NCI-H1417 (cell line): ENCODE results near the gene CFDP1.
A peak's percentile ranks its signal among the peaks of the same experiment; 100 is the strongest.
"Not testable (repeated sequence)": the region's sequence is repeated elsewhere in the genome, so short reads cannot be mapped to it uniquely, and the experiment has no call there.

Source experiments
- DNase-seq, 3 experiments: peaks; one replicate each; lab custom pipeline; 2025; lab: John Stamatoyannopoulos, UW

The CFDP1 gene

DNA sequence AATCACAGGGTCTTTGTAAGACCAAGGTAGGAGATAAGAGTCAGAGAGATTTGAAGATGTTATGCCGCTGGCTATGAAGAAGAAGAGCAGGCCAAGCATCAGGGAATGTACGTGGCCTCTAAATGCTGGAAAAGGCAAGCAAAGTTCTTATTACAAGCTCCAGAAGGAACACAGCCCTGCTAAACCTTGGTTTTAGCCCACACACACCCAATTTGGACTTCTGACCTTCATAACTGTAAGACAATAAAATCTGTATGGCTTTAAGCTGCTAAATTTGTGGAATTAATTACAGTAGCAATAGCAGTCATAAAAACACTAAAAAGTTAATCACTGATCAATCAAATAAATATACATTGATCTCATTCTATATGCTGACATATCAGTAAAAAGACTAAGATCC, 25.1 kb upstream of the CFDP1 start:
- DNase-seq: no peak

DNA sequence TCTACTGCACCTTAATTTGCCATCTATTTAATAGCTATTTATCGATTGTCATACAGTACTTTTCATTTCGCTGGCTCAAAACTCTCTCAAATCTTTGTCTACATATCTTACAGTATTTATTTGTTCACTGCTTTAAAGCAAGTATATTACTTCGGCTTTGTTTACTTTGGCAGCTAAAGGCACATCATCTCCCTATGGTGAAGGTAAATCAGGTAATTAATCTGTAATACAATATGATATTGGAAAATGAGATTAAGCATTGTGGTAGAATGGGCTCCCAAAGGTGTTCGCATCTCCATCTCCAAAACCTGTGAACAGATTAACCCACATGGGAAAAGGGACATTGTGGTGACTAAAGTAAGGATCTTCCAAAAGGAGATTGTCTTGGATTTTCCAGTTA, 24.7 kb upstream of the CFDP1 start:
- DNase-seq: peak in 1 of 3 experiments; percentile 12

DNA sequence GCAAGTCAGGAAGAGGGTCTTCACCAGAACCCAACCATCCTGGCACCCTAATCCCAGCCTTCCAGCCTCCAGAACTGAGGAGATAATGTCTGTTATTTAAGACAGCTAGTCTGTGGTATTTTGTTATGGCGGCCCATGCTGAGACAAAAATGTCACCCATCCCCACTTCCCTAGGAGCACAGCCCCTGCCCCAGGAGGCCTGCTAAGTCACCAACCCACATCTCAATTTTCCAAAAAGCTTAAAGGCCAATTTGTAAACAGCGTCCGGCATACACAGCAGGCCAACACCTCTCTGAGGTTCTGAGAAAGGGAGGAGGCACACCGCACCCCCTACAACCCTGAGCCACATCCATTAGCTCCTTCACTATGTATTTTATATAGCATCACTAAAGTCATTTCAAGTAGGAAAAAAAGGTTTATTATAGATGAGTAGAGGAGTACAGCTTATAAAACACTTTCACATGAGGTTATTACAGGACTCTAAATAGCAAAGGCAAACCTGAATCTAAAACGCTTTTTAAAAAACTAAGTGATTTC, 24.2 kb upstream of the CFDP1 start:
- no peak for DNase-seq

- DNase-seq: no peak
These were observed 23.7 kb upstream of the CFDP1 start for GRCh38 chr16:75456971-75457370.

DNA sequence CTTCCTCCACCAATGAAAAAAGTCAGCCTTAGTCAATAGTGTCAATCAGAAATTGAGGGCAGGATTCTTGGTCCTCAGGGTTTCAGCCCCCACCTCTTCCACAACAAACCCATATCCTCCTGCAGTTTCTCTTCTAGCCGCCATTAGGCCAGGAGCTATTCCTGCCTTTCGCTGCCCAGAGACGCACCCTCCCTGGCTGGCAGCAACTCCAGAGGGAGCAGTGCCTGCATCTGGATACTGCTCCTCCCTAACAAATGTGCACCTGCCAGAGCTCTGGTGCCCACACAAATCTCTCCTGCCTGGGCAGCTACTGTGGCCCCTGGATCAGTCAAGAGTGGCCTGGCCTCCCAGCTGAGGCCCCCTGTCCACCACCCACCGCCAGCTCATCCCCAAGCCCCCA, 23.2 kb upstream of the CFDP1 start:
- not testable (repeated sequence) for DNase-seq

GRCh38 chr16:75455677-75456076, 22.4 kb upstream of the CFDP1 start:
- no peak for DNase-seq

GRCh38 chr16:75452464-75453190, 19.3 kb upstream of the CFDP1 start:
- DNase-seq: no peak

GRCh38 chr16:75446416-75446815, 13.1 kb upstream of the CFDP1 start:
- DNase-seq: no peak

GRCh38 chr16:75445298-75445697, 12.0 kb upstream of the CFDP1 start:
- no peak for DNase-seq

GRCh38 chr16:75443298-75443697, 10.0 kb upstream of the CFDP1 start:
- no peak for DNase-seq

DNA sequence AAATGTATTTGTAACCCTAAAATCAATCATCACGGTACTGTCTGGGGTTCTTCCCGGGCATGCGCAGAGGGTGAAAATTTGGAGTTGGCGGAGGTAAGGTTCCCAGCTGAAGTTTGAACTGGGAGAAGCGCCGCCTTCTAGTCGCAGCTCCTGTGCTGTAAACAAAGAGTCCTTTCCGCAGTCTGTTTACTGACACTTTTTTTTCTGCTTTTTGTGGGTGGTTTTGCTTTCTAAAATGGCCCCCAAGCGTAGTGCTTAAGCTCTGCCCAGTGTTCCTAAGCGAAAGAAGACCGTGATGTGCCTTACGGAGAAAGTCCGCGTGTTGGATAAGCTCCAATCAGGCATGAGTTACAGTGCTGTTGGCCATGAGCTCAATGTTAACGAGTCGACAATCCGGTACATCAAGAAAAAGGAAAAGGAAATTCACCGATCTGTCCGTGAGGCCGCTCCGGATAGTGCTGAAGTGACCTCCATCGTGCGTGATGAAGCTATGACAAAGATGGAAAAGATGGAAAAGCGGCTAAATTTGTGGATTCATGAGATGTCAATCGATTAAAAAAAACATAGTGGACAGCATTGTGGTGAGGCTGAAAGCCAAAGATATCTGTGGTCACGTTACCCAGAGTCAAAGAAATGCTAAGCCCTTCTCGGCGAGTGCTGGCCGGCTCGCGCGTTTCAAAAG, 570 bp upstream of the CFDP1 start:
- DNase-seq: peak; percentile 80 to 95 (median 89)

- DNase-seq: no peak
These were observed 3.5 kb downstream of the CFDP1 start for GRCh38 chr16:75429621-75430403.

- DNase-seq: not testable (repeated sequence)
These were observed 6.8 kb downstream of the CFDP1 start for GRCh38 chr16:75426524-75426923.

DNA sequence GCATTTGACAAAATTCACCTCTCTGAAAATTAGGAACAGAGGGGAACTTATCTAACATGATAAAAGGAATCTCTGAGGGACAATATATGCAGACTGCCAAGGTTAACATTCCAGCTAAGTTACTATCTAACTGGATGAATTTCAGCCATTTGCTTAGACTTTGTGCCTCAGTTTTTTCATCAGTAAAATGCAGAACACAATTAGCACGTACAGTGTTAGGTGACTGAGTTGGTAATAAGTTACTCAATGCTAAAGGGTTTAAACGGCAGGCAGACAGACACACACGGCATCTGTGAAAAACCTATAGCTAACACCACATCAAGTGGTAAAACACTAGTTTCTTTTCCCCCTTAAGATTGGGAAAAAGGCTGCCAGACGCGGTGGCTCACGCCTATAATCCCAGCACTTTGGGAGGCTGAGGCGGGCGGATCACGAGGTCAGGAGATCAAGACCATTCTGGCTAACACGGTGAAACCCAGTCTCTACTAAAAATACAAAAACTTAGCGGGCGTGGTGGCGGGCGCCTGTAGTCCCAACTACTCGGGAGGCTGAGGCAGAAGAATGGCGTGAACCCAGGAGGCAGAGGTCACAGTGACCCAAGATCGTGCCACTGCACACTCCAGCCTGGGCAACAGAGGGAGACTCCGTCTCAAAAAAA, 9.1 kb downstream of the CFDP1 start:
- DNase-seq: not testable (repeated sequence)

DNA sequence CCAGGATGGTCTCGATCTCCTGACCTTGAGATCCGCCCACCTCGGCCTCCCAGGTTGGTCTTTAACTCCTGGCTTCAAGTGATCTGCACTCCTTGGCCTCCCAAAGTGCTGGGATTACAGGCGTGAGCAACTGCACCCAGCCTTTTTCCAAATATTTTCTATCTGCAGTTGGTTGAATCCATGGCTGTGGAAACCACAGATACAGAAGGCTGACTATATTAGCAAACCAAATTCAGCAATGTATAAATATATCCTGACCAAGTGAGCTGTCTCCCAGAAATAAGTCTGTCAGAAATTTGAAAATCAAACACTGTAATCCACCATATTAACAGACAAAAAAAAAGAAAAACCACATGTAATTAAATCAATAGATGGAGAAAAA, 9.6 kb downstream of the CFDP1 start:
- DNase-seq: no peak

DNA sequence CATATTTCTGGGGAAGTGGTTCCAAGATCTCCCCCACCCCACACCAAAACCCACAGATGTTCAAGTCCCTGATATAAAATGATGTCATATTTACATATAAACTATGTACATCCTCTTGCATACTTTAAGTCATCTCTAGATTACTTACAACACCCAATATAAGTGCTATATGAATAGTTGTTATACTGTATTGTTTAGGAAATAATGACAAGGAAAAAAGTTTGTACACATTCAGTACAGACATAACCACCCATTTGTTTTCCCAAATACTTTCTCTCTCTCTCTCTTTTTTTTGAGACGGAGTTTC, 11.5 kb downstream of the CFDP1 start:
- DNase-seq: no peak

GRCh38 chr16:75420987-75421819, 12.1 kb downstream of the CFDP1 start:
- DNase-seq: peak in 2 of 3 experiments; percentile 35

DNA sequence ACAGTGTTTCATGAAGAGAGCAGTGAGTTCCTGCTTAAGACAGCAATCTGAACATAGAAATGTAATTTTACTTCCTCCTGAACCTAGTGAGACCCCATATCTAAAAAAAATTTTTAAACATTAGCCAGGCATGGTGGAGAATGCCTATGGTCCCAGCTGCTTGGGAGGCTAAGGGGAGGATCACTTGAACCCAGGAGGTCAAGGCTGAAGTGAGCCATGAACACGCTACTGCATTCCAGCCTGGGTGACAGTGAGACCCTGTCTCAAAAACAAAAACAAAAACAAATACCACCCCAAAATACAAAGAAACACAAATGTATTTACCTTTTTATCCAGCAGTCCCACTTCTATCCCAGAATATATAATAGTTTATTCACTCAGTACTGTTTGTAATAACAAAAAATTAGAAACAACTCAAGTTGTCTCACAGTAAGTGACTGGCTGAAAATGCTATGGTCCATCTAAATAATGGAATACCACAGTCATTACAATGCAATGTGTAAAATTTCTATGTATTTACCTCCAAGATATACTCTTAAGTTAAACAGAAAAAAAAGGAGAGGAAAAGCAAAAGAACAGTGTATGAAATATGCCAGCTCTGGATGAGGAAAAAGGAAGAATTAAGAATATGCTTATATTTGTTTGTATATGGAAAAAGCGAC, 16.3 kb downstream of the CFDP1 start:
- DNase-seq: no peak

DNA sequence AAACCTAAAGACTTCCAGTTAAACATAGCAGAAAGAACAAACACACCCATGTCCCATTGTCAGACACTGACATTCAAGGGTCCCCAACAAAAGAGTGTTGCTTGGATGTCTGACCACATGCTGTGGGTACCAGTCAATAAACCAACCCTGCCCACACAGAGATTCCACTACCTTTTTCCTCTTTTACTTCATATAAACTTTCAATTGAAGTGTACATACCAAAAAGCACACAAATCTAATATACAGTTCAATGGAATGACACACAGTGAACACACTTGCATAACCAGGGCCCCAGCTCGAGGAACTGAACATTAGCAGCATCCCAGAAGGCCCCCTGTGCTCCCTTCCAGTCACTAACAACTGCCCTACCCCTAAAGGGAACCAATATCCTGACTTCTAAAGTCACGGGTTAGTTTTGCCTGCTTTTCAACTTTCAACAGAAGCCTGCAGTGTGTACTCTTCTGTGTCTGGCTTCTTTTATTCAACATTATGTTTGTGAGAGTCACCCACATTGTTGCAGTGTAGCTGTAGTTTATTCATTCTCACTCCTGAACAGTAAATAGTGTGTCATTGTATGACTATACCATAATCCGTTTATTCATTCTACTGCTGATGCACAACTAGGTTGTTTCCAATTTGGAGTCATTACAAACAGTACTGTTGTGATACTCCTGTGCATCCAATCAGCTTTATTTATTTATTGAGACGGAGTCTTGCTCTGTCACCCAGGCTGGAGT, 18.0 kb downstream of the CFDP1 start:
- DNase-seq: no peak

- no peak for DNase-seq
These were observed 19.4 kb downstream of the CFDP1 start for GRCh38 chr16:75413951-75414350.
